Left colon (tissue), 2 donors: ENCODE data around the gene KCNJ4. TPM values are rescaled to one million over a fixed set of nuclear protein-coding genes. Genes with fewer than 3 reads are reported as not detected.

ENCODE experiments used
- ATAC-seq: fragments of 200-7000 bp; cut with Tn5 transposase; one replicate; pipeline ENCODE4 v1.9.1; 2020; ENCODE audit warnings: mild to moderate bottlenecking, moderate library complexity
- DNase-seq, 2 donors: peaks; one replicate each; pipeline ENCODE4 v3.0.0-alpha.2; 2020
- intact Hi-C, 2 donors: fragments of 100-400 bp; cut with DNase I in 1 of 2; cut with micrococcal nuclease in 1 of 2; formaldehyde crosslinking; loops; one replicate each; pipeline versions ENCODE4 v1.11.2 to v1.14.0; 2022; cut with DNase I, micrococcal nuclease
- long read RNA-seq: library from polyadenylated mRNA; unstranded; transcript quantifications from one replicate; pipeline ENCODE4 v2.0.0, GENCODE V29; 2021
- total RNA-seq, 2 donors: library from RNA; stranded (reverse); fragmentation: NEBNext Ultra II Directional; extraction: Animal tissue kit (Norgen Biotek cat#: 25700); gene quantifications; one replicate each; pipeline ENCODE4 v1.2.1, GENCODE V29; 2021
- donor health status: DM: no; HTN: no; CAD: no.
- donor health status: DM: yes; HTN: yes; CAD: no.

KCNJ4 gene
- not detected for total RNA-seq
- long read RNA-seq = 0 reads

DNA sequence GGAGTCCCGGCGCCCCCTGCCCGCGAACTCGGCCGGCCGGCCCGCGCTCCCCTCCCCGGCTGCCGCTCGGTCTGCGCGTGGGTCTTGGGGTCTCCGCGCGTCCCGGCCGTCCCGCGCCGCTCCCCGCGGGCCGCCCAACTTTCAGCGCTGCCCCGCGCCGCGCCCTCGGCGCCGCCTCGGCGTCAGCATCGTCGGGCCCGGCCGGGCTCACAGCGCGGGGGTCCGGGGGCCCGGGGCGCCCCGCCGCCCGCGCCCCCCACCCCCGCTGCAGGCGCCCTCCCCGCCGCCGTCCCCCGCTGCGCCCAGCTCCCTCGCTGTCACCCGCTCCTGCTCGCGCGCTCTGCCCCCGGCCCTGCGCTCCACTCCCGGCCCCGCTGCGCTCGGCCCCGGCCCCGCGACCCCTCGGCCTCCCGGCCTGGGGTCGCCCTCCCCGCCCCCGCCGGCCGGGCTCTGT is at the start of gene KCNJ4:
Gene KCNJ4 (minus strand): TSS at position 124 of the 454 bp plus-strand sequence. CDS start 27,067 bp downstream, outside the sequence.
- intact Hi-C loops = no loop called here
- ATAC-seq (no peak), DNase-seq (no peak)

DNA sequence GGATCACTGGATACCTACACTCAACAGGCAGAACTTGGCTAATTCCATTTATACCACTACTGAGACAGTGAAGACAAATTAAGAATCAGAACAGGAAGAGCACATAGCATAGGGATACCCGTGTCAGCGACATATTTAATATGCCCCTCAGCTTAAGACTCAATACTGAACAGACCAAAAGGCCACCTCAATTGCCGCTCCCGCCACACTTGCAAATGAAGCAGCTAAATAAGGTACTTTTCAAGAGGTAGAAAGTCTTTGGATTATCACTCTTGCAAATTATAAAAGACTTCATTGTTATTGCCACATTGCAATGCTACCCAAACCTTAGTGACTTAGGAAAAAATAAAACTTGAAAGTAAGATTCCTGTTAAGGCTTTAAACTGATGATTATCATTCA is 48.0 kb upstream of the KCNJ4 start:
- intact Hi-C loops = no loop called here
- DNase-seq (no peak), ATAC-seq (no peak)

DNA sequence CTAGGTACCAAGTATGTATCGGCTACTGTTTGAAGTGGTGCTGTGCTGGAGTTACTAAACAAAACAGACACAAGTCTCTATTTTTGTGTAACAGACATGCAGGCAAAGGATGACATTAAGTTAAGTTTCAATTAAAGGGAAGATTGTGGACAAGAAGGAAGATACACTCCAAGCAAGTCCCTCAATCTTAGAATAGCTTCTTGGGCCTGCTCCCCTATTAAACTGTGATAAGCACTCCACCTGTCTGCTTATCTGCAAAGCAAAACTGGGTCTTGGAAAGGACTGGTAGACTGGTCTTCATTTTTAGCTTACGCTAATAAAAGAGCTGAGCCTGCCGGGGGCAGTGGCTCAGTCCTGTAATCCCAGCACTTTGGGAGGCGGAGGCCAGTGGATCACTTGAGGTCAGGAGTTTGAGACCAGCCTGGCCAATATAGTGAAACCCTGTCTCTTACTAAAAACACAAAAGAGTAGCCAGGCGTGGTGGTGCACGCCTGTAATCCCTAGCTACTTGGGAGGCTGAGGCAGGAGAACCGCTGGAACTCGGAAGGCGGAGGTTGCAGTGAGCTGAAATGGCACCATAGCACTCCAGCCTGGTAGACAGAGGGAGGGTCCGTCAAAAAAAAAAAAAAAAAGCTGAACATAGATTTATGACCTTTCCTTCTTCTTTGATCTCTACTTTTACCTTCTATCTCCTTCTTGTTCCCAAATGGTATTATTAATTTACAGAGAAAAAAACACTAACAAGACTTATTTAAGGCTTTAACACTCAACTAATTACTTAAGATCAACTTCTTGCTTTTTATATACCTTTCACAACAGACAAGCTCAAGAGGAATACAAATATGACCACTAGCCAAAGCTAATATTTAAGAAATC is 47.0 kb upstream of the KCNJ4 start:
- ATAC-seq (no peak), DNase-seq (no peak)
- intact Hi-C loops = no loop called here

DNA sequence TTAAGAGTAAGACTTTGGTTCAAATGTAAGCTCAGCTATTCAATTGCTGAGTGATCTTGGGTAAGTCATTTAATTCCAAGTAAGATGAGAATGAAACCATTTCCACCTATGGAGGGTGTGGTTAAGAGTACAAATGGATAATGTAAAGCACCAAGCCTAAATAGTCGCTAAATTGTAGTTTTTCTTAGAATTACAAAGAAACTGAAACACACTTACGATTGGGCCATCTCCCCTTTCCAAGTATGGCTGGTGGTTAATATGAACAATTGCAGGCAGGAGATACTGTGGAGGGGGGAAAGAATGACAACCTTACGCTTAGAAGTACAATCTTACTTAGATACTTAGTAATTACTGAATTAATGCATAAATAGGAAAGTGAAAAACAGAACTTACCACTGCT is 42.9 kb upstream of the KCNJ4 start:
- DNase-seq = no peak
- no peak for ATAC-seq
- intact Hi-C loops = no loop called here

DNA sequence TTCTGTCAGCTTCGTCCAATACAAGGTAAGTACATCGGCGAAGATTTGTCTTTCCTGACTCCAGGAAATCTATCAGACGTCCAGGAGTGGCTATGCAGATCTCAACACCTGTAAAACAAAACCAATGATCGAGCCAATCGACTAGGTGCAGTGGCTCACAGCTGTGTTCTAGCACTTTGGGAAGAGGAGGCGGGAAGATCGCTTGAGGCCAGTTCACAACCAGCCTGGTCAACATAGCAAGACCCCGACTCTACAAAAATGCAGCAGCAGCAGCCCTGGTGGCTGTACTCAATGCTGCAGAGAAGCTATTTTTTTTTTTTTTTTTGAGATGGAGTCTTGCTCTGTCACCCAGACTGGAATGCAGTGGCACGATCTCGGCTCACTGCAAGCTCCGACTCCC is 39.9 kb upstream of the KCNJ4 start:
- DNase-seq = no peak
- intact Hi-C loops = no loop called here
- no peak for ATAC-seq

DNA sequence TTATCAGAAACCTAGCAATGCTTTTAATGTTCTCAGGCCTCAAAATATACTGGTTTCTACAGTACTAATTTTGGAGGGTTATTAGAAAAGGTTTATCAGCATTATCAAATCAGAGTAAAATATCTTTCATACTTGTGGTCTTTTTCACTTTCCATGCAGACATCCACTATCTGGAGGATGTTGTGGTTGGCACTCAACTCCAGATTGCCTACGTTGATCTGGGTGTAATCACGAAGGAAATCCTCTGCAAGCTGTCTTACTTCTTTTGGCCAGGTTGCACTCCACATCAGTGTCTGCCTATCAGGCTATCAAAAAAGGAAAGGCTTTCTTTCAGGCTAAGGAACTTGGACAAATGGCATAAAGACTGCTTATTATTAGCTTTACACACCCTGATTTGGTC is 39.5 kb upstream of the KCNJ4 start:
- ATAC-seq (no peak), DNase-seq (no peak)
- intact Hi-C loops = no loop called here

DNA sequence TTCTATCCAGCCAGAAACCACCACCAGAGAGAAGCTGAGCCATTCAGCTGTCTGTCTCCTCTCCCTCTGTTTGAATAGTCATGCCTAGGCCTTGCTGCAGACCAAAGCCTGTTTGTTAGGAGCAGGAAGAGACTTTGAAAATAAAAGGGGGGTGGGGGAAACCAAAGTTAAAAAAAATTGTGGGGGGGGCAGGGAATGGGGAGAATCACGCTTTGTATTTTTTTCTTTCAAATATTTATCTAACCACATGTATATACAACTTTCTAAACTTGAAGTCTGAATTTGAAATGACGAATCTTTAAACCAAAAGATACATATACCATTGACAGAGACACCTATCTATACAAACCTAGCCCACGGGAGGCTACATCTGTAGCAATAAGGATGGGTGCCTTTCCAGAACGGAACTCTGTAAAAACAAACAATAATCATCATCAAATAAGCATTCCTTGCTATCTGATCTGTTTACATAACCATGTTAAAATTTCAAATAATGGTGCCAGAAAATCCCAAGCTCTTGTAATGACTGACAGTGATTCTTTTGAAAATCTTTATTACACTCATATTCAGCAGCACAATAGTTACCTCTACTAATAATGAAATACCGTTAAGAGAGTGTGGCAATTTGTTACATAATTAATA is 36.8 kb upstream of the KCNJ4 start:
- ATAC-seq (no peak), DNase-seq (no peak)
- intact Hi-C loops = no loop called here

DNA sequence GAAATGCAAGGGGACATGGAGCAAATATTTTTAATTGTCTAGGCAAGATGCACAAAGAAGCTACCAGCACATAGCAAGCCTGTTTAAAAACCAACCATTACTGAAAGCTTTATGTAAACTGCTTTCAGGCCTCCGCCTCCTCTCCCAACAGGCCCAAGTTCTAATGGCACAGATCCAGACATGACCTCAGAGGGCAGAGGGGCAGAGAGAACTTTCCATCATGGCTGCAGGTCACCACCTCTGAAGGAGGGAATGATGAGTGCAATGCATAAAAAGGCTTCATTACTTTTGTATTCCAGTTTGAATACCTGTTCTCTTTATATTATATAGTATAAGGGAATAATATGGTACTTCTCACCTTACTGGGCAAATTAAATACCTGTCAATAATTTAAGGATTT is 35.9 kb upstream of the KCNJ4 start:
- ATAC-seq (peak; percentile 91), DNase-seq (peak; percentile 62 to 74)
- intact Hi-C loops = no loop called here

DNA sequence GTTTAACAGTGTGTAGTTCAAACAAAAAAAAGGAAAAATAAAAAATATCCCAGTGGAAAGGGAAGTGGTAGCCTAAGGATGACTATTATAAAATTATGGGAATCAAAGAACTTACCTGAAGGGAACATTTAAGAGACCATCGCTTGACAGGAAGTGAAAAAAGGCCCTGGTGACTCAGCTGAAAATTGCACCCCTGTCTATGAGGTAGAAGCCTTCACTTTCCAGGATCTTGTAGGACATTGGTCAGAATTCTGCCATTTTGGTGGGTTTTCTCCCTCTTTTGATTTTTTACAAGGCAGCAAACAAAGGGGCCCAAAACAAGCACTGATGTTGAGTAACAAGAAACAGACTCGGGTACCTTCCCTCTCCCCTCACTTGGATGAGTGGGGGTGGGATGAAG is 35.5 kb upstream of the KCNJ4 start:
- ATAC-seq = peak; percentile 5
- intact Hi-C loops = no loop called here
- DNase-seq = no peak

DNA sequence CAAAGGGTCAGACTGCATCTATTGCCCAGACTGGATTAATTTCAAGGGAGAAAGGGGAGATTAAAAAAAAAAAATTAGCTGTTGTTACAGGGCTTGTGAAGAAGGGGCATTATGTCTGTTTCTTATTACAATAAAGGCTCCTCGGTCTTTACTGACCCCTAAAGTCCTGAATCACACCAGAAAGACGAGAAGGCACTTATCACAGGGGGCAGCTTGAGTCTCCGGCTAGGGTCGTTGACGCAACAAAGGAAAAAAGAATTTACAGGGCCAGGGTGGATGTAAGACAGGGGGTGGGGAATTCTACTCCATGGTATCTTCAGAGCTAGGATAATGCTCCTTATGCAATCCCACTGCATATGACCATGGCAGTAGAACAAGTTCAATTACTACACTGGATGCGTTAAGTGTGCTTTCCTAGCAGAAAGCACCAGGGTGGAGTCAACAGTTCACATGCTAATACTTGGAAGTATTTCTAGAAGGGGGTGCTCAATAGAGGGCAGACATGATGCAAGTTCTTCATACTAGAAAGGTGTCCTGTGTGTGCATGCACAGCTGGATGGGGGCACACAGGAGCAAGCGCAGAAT is 34.7 kb upstream of the KCNJ4 start:
- no peak for DNase-seq
- intact Hi-C loops = no loop called here
- no peak for ATAC-seq

DNA sequence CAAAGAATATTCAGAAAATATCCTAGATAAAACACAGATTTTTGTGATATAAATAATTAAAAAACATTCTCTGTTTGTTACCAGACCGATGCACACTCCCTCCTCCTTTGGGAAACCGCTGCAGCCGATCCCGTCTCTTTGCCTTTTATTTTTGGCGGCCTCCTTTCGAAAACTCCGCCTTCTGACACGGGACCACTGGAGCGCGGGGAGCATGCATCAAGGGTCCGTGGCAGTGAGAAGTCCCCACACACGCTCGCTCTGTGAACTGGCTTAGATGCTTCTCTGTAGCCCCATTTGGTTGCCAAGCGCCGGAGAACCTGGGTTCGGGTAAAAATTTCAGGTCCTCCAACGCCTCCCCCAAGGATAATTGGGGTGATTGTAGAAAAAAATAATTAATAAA is 34.1 kb upstream of the KCNJ4 start:
- no peak for DNase-seq
- intact Hi-C loops = no loop called here
- ATAC-seq = no peak

DNA sequence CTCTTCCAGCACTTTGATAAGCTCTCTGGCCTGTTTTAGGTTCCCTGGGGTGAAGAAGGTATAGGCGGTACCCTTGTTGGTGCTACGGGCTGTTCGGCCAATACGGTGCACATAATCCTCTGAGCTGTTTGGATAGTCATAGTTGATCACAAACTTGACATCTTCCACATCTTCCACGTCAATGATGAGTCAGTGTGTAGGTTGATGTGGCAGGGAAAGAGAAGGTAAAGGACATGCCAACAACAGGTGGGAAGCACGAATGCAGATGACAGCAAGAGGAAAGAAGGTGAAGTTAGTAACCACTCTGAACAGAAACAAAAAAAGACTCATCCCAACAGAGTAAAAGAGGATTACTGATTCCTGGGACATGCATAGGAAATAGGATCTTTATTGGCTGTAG is 32.9 kb upstream of the KCNJ4 start:
- DNase-seq (no peak), ATAC-seq (no peak)
- intact Hi-C loops = no loop called here

DNA sequence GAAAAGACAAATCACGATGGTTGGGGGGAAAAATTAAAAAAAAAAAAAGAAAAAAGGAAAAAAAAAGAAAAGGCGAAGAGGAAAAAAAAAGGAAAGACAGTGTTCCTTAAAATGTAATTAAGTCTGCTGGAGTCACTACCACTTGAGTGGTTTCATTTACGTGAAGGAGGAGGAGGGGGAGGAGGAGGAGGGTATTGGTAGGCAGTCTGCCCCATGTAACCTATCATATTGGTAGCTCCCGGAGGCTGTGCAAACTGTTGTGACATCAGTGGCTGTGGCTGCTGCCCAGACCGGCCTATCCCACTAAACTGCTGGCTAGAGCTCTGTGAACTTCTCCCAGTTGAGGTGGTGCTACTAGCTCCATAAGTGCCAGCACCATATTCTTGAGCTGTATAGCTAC is 30.8 kb upstream of the KCNJ4 start:
- no peak for ATAC-seq

DNA sequence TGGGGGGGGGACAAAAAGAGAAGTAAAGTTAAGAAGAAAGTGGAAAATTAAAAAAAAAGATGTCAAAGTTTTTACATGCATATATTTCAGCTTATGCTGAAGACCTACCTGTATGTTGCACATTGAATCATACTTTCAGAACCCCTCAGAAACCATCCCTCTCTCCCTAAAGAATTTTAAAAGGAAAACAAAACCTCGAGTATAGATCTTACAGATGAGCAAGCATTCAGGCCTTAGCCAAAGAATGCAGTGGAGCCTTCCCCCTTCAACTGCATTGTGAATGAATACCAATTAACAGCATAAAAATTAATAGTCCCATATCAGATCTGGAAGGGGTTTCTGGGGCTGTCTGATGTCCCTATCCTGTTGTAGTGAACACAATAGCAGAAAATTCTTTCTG is 29.2 kb upstream of the KCNJ4 start:
- no peak for ATAC-seq
- intact Hi-C loops = no loop called here

More for the DNA sequence above, 30.8 kb upstream of the KCNJ4 start:
- intact Hi-C loops = no loop called here
- no peak for DNase-seq

DNA sequence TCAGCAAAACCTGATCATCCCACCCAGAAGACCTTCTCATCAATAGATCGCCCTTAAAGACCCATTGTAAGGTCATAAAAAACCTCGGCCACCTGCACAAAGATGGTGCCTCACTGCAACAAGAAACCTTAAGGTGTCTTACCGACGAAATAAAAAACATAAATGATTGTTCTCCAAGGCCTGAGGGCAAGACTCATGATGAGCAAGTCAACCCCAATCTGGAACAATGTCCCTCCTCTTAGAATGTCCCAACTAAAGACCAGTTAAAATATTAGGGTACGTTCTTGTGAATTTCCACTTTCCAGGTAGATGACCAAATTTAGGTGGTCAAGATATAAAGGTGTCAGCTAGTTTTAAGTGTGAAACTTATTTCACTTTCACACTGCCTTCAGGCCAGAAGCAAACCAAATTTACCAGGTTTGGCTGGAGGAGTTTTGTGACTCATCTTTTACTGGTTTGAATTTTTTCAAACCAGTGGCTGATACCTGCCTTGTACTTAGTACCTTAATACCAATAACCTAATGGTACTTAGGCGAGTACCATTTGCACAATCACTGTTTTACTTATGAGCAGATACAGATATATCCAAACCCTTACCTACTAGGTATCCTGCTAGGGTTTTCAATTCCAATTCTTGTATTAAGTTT is 27.8 kb upstream of the KCNJ4 start:
- no peak for DNase-seq
- intact Hi-C loops = no loop called here
- ATAC-seq = no peak

More for the DNA sequence above, 29.2 kb upstream of the KCNJ4 start:
- DNase-seq = no peak

DNA sequence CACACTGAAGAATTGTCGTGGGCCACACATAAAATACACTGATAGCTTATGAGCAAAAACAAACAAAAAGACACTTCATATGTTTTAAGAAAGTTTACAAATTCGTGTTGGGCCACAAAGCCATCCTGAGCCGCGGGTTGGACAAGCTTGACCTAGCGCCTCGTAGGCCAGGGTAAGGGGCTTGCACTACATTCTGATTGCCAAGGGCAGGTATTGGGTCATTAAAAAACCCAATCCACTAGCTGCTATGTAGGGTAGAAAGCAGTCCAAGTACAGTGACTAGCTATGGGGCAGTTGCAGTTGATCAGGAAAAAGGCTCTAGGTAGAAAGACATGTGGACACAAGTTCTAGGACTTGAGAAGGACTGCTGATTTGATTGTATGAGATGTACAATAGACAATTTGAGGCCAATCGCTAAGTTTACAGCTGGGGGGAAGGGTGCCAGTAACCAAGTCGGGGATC is 26.9 kb upstream of the KCNJ4 start:
- ATAC-seq = peak; percentile 9

DNA sequence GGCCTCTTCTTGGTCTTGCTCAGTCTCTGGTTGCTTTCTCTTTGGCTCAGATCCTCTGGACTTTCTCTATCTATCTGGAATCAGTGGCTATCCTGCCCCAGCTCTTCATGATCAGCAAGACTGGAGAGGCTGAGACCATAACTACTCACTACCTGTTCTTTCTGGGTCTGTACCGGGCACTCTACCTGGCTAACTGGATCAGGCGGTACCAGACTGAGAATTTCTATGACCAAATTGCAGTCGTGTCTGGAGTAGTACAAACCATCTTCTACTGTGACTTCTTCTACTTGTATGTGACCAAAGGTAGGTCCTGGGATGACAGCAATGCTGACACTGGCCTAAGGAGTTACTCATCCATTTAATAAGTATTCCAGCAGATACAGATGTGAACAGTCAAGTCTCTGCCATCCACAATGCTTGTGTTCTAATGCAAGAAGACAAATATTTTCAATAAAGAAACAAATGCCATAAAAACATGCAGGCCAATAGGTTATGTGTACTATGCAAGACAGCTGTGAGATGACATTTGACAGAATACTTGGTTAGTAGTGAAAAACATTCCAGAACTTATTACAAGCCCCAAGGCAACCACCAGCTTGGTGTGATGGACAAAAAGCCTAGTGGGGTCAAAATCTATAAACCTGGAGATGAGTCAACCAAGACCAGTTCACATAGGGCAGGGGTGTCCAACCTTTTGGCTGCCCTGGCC is 26.3 kb upstream of the KCNJ4 start:
- intact Hi-C loops = no loop called here
- ATAC-seq = peak; percentile 12
- no peak for DNase-seq

More for the DNA sequence above, 26.9 kb upstream of the KCNJ4 start:
- DNase-seq = no peak
- intact Hi-C loops = no loop called here

DNA sequence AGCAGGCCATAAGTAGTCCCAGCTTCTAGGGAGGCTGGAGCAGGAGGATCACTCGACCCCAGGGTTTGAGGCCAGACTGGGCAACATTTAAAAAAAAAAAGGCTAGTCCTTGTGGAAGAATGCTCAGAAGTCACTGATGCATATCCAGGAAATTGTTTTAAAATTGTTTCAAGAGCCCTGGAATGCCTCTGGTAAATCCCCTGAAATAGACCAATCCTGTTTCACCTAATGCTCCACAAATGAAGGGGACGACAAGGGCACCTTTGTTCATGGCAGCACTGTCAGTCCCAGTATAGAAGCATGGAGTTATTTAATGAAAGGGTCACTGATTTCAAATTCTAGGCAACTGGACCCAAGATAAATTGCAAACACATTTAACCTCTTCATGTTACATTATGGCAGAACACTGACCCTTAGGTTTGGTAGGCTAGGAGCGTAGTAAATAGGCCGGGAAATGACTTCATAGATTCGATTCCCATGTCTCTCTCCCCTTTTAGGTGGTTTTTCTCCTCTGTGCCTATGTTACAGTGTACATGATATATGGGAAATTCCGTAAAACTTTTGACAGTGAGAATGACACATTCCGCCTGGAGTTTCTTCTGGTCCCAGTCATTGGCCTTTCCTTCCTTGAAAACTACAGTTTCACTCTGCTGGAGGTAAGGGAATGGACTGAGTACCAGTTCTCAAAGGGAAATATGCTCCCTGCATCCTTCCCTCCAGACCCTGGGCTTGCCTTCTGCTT is 24.3 kb upstream of the KCNJ4 start:
- ATAC-seq = no peak
- intact Hi-C loops = no loop called here
- no peak for DNase-seq
